ENCODE data around the gene PREX1.

The PREX1 gene

GRCh38 chr20:48613926-48614325 lies 213.9 kb downstream of the PREX1 start (continued):
- TF ChIP-seq ARNTL (CRISPR knock-in tag; IDR thresholded peaks at IDR 0.05; ENCODE audit: borderline replicate concordance, low read depth) (no peak), GLIS3 (CRISPR knock-in tag; IDR thresholded peaks at IDR 0.05) (no peak)

DNA sequence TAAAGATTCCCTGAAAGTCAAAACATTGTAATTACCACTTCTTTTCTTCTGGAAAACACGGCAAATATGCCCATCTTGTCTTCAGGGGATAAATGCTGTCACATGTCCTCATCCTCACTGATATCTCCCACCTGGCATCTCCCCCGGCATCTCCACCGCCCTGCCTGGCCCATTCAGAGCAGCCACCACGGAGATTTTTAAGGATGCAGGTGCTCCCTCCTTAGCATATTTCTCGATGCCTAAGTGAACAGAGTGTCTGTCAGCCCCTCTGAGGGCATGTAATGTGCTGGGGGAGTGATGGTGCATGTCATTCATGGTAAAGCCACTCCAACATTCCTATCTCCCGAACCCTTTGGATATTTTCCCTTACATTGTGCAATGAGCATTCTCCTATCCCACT lies 215.5 kb downstream of the PREX1 start:
- no peak for ATAC-seq
- TF ChIP-seq PATZ1 (CRISPR knock-in tag; IDR thresholded peaks at IDR 0.05; ENCODE audit: borderline replicate concordance) (no peak), ESRRG (CRISPR knock-in tag; IDR thresholded peaks at IDR 0.05) (no peak), ARNTL (CRISPR knock-in tag; IDR thresholded peaks at IDR 0.05; ENCODE audit: borderline replicate concordance, low read depth) (no peak), CREB5 (CRISPR knock-in tag; IDR thresholded peaks at IDR 0.05; ENCODE audit: low read depth) (no peak), RARB (CRISPR knock-in tag; IDR thresholded peaks at IDR 0.05) (no peak), ZFP30 (CRISPR knock-in tag; IDR thresholded peaks at IDR 0.05) (no peak), BACH2 (CRISPR knock-in tag; IDR thresholded peaks at IDR 0.05; ENCODE audit: borderline replicate concordance) (no peak), TCF4 (CRISPR knock-in tag; IDR thresholded peaks at IDR 0.05; ENCODE audit: borderline replicate concordance) (no peak), CSDC2 (CRISPR knock-in tag; IDR thresholded peaks at IDR 0.05) (no peak)
- TF ChIP-seq, protein P1, sequence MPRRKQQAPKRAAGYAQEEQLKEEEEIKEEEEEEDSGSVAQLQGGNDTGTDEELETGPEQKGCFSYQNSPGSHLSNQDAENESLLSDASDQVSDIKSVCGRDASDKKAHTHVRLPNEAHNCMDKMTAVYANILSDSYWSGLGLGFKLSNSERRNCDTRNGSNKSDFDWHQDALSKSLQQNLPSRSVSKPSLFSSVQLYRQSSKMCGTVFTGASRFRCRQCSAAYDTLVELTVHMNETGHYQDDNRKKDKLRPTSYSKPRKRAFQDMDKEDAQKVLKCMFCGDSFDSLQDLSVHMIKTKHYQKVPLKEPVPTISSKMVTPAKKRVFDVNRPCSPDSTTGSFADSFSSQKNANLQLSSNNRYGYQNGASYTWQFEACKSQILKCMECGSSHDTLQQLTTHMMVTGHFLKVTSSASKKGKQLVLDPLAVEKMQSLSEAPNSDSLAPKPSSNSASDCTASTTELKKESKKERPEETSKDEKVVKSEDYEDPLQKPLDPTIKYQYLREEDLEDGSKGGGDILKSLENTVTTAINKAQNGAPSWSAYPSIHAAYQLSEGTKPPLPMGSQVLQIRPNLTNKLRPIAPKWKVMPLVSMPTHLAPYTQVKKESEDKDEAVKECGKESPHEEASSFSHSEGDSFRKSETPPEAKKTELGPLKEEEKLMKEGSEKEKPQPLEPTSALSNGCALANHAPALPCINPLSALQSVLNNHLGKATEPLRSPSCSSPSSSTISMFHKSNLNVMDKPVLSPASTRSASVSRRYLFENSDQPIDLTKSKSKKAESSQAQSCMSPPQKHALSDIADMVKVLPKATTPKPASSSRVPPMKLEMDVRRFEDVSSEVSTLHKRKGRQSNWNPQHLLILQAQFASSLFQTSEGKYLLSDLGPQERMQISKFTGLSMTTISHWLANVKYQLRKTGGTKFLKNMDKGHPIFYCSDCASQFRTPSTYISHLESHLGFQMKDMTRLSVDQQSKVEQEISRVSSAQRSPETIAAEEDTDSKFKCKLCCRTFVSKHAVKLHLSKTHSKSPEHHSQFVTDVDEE (CRISPR knock-in tag; IDR thresholded peaks at IDR 0.05): no peak

- TF ChIP-seq OSR1 (CRISPR knock-in tag; IDR thresholded peaks at IDR 0.05) (no peak), ZFP30 (CRISPR knock-in tag; IDR thresholded peaks at IDR 0.05) (no peak), CSRNP3 (CRISPR knock-in tag; IDR thresholded peaks at IDR 0.05) (no peak), ZNF70 (CRISPR knock-in tag; IDR thresholded peaks at IDR 0.05) (no peak), ZFP3 (CRISPR knock-in tag; IDR thresholded peaks at IDR 0.05) (no peak), GLIS3 (CRISPR knock-in tag; IDR thresholded peaks at IDR 0.05) (no peak), CSDC2 (CRISPR knock-in tag; IDR thresholded peaks at IDR 0.05) (no peak), RARB (CRISPR knock-in tag; IDR thresholded peaks at IDR 0.05) (no peak), TCF4 (CRISPR knock-in tag; IDR thresholded peaks at IDR 0.05; ENCODE audit: borderline replicate concordance) (no peak), ESRRG (CRISPR knock-in tag; IDR thresholded peaks at IDR 0.05) (no peak), CREB5 (CRISPR knock-in tag; IDR thresholded peaks at IDR 0.05; ENCODE audit: low read depth) (no peak), TOX (CRISPR knock-in tag; IDR thresholded peaks at IDR 0.05; ENCODE audit: borderline replicate concordance) (no peak), SNAI2 (CRISPR knock-in tag; IDR thresholded peaks at IDR 0.05) (no peak), ZNF8 (CRISPR knock-in tag; IDR thresholded peaks at IDR 0.05) (no peak), BACH2 (CRISPR knock-in tag; IDR thresholded peaks at IDR 0.05; ENCODE audit: borderline replicate concordance) (no peak), PATZ1 (CRISPR knock-in tag; IDR thresholded peaks at IDR 0.05; ENCODE audit: borderline replicate concordance) (no peak), ZC3H10 (CRISPR knock-in tag; IDR thresholded peaks at IDR 0.05) (no peak), ARNTL (CRISPR knock-in tag; IDR thresholded peaks at IDR 0.05; ENCODE audit: borderline replicate concordance, low read depth) (no peak), ISL1 (CRISPR knock-in tag; IDR thresholded peaks at IDR 0.05) (no peak)
- TF ChIP-seq, protein P2, sequence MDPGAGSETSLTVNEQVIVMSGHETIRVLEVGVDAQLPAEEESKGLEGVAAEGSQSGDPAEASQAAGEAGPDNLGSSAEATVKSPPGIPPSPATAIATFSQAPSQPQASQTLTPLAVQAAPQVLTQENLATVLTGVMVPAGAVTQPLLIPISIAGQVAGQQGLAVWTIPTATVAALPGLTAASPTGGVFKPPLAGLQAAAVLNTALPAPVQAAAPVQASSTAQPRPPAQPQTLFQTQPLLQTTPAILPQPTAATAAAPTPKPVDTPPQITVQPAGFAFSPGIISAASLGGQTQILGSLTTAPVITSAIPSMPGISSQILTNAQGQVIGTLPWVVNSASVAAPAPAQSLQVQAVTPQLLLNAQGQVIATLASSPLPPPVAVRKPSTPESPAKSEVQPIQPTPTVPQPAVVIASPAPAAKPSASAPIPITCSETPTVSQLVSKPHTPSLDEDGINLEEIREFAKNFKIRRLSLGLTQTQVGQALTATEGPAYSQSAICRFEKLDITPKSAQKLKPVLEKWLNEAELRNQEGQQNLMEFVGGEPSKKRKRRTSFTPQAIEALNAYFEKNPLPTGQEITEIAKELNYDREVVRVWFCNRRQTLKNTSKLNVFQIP (CRISPR knock-in tag; IDR thresholded peaks at IDR 0.05; ENCODE audit: borderline replicate concordance, low read depth): no peak
- no peak for ATAC-seq
Measured at GRCh38 chr20:48610996-48611395, 216.8 kb downstream of the PREX1 start.
